Measurements from ENCODE around the gene CCDC197. TPM values are rescaled to one million over a fixed set of nuclear protein-coding genes. Genes with fewer than 3 reads are reported as not detected.

Gene CCDC197
- total and polyA plus RNA-seq, 9 of the 15 experiments (the other 6 are each of a cell fraction or from before 2014, with no cell fraction given) = not detected

DNA sequence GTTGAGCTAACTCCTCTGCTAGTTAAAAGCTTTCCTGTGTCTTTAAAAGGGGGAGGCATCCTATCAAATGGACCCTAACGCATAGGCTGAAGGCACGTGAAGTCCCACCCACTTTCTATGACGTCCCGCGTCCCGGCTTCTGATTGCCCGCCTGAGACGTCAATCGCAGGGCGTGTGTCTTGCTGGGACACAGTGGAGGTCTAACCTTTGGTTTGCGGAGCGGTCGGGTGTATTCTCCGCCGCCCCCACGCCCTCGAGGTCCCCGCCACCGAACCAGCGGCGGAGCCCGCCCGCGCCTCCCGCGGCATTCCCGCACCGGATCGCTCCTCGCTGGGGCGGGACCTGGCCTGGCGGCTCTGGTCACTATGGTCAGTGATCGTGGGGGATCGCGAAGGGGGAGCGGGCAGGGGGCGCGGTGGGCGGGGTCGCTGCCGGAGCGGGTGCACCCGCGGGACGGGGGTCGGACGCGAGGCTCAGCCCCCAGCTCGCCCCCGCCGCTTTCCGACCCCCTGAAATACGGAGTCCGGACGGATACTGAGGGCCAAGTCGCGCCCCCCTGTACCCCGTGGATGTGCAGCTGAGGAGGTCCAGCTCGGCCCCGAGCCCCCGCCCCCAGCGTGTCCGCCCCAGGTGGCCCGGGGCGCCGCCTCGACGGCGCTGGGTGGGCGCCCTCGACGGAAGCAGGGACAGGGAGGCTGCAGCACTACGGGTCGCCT, 29.2 kb downstream of the CCDC197 start, which contains the start of gene OTUB2 (continued):
- TF ChIP-seq BHLHE40 (IDR thresholded peaks at IDR 0.05; ENCODE audit: low read length) = 0 out of 2 replicates have a peak, but pooled peaks have one; percentile 13
- TF ChIP-seq BDP1 (IDR thresholded peaks at IDR 0.05; ENCODE audit: insufficient read depth, insufficient read length) = no peak
- TF ChIP-seq CBFA2T3 (IDR thresholded peaks at IDR 0.05) = no peak
- TF ChIP-seq SREBF2 (CRISPR knock-in tag; IDR thresholded peaks at IDR 0.05) = no peak
- TF ChIP-seq EZH2 (IDR thresholded peaks at IDR 0.05; ENCODE audit: borderline replicate concordance, low read depth, low read length) = no peak
- peak; percentile 20 for TF ChIP-seq TBP (optimal IDR thresholded peaks at IDR 0.05; ENCODE audit: low read depth, low read length)
- TF ChIP-seq, protein P1, sequence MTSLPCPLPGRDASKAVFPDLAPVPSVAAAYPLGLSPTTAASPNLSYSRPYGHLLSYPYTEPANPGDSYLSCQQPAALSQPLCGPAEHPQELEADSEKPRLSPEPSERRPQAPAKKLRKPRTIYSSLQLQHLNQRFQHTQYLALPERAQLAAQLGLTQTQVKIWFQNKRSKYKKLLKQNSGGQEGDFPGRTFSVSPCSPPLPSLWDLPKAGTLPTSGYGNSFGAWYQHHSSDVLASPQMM (CRISPR knock-in tag; IDR thresholded peaks at IDR 0.05) = no peak
- TF ChIP-seq, protein P2, sequence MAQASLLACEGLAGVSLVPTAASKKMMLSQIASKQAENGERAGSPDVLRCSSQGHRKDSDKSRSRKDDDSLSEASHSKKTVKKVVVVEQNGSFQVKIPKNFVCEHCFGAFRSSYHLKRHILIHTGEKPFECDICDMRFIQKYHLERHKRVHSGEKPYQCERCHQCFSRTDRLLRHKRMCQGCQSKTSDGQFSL (CRISPR knock-in tag; IDR thresholded peaks at IDR 0.05) = 0 out of 2 replicates have a peak, but pooled peaks have one; percentile 46
- TF ChIP-seq, protein P2 (tag; IDR thresholded peaks at IDR 0.05) = peak in 1 of 2 experiments; percentile 36; a peak in 1 of 4 replicates
- TF ChIP-seq CREB3L1 (IDR thresholded peaks at IDR 0.05; ENCODE audit: borderline replicate concordance, low read depth) = no peak; the same call in 1 of the 2 replicates
- peak; percentile 53 for TF ChIP-seq USF1 (CRISPR knock-in tag; IDR thresholded peaks at IDR 0.05)
- no peak for TF ChIP-seq TCF3 (CRISPR knock-in tag; IDR thresholded peaks at IDR 0.05)
- TF ChIP-seq, protein P3, sequence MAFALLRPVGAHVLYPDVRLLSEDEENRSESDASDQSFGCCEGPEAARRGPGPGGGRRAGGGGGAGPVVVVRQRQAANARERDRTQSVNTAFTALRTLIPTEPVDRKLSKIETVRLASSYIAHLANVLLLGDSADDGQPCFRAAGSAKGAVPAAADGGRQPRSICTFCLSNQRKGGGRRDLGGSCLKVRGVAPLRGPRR (CRISPR knock-in tag; IDR thresholded peaks at IDR 0.05) = no peak
- no peak for TF ChIP-seq SAP30 (IDR thresholded peaks at IDR 0.05; ENCODE audit: borderline replicate concordance, insufficient read depth, low read depth, low read length, poor library complexity, severe bottlenecking)
- TF ChIP-seq ZNF41 (CRISPR knock-in tag; conservative IDR thresholded peaks at IDR 0.05) = no peak
- TF ChIP-seq PHTF2 (CRISPR knock-in tag; IDR thresholded peaks at IDR 0.05) = no peak
- TF ChIP-seq STAG1 (CRISPR knock-in tag; IDR thresholded peaks at IDR 0.05; ENCODE audit: borderline replicate concordance) = no peak
- no peak for TF ChIP-seq ZNF316 (IDR thresholded peaks at IDR 0.05)
- TF ChIP-seq ZNF644 (tag; IDR thresholded peaks at IDR 0.05; ENCODE audit: low read depth) = no peak
- no peak for TF ChIP-seq KHSRP (IDR thresholded peaks at IDR 0.05)
- no peak for TF ChIP-seq MAFK (IDR thresholded peaks at IDR 0.05; ENCODE audit: low read length)
- no peak for TF ChIP-seq NFRKB (IDR thresholded peaks at IDR 0.05; ENCODE audit: low read depth)
- TF ChIP-seq RCOR1 (IDR thresholded peaks at IDR 0.05; ENCODE audit: borderline replicate concordance in 1 of 2, low read depth in 2 of 2, low read length in 2 of 2) = no peak
- no peak for TF ChIP-seq MTA3 (IDR thresholded peaks at IDR 0.05; ENCODE audit: borderline replicate concordance)
- peak; percentile 94 for TF ChIP-seq TOE1 (IDR thresholded peaks at IDR 0.05; ENCODE audit: borderline replicate concordance)
- no peak for TF ChIP-seq TOE1 (CRISPR knock-in tag; IDR thresholded peaks at IDR 0.05; ENCODE audit: borderline replicate concordance, low read depth)
- no peak for TF ChIP-seq CHD1 (IDR thresholded peaks at IDR 0.05; ENCODE audit: low read length)
